ENCODE data around the gene TIGD1.

TIGD1 gene

GRCh38 chr2:232501794-232502390 lies 48.5 kb downstream of the TIGD1 start:
- TF ChIP-seq CTCF (IDR thresholded peaks at IDR 0.05; ENCODE audit: low read depth, low read length), result no peak
- no peak for TF ChIP-seq POLR2A (IDR thresholded peaks at IDR 0.05; ENCODE audit: extremely low read depth, insufficient read length)
- TF ChIP-seq MYC (IDR thresholded peaks at IDR 0.05; ENCODE audit: low read depth, low read length), result no peak
- no peak for TF ChIP-seq MAX (IDR thresholded peaks at IDR 0.05; ENCODE audit: low read depth, low read length)
- no peak for DNase-seq (ENCODE audit: low read depth)
- no peak overlapping the region for H3K4me3 ChIP-seq (ENCODE audit: low read depth, low read length)

DNA sequence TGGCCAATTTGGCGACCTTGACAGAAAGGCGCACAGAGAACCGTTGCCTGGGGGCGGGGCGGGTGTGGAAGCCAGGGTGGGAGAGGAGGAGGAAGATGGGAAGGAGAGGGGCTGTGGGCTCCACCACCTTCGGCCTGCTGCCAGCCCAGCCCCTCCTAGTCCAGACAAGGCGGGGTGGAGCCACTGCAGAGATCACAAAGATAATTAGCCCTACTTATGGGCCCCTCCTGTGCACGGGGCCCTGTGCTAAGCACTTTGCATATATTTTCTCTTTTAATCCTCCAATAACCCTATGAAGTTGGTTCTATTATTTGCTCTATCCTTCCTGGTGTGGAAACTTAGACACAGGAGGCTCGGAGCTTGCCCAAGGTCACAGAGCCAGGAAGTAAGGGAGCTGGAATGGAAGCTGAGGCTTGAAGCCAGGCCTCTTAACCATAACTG lies 49.0 kb downstream of the TIGD1 start:
- H3K4me3 ChIP-seq (ENCODE audit: low read depth, low read length), result no peak overlapping the region
- no peak for DNase-seq (ENCODE audit: low read depth)
- TF ChIP-seq MAX (IDR thresholded peaks at IDR 0.05; ENCODE audit: low read depth, low read length) (no peak), MYC (IDR thresholded peaks at IDR 0.05; ENCODE audit: low read depth, low read length) (no peak), CTCF (IDR thresholded peaks at IDR 0.05; ENCODE audit: low read depth, low read length) (no peak), POLR2A (IDR thresholded peaks at IDR 0.05; ENCODE audit: extremely low read depth, insufficient read length) (no peak)

DNA sequence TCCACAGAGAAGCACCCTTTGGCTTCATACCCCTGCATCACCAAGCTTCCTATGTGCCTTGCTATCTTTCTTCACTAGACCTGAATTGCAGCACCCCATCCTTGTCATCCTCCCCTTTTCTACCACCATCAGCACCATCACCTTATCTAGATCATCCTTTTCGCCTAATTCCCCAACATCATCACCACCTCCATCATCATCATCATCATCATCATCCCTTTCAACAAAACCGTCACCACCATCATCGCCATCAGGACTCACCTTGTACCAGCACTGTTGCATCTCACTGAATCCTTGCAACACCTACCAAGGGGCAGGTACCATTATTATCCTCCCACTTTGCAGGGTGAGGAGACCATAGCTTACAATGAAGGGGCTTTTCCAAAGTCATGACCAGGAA lies 51.9 kb downstream of the TIGD1 start:
- TF ChIP-seq POLR2A (IDR thresholded peaks at IDR 0.05; ENCODE audit: extremely low read depth, insufficient read length), result no peak
- no peak for TF ChIP-seq MAX (IDR thresholded peaks at IDR 0.05; ENCODE audit: low read depth, low read length)
- no peak for TF ChIP-seq CTCF (IDR thresholded peaks at IDR 0.05; ENCODE audit: low read depth, low read length)
- TF ChIP-seq MYC (IDR thresholded peaks at IDR 0.05; ENCODE audit: low read depth, low read length), result no peak
- no peak for DNase-seq (ENCODE audit: low read depth)
- no peak overlapping the region for H3K4me3 ChIP-seq (ENCODE audit: low read depth, low read length)
